Endothelial cell of umbilical vein (primary cell): ENCODE results near the gene ANTXRL.

ENCODE experiments used
- EZH2 ChIP-seq: IDR thresholded peaks from 2 replicates; pipeline ENCODE4 v1.6.1; 2012; ENCODE audit warnings: borderline replicate concordance, low read depth, mild to moderate bottlenecking, moderate library complexity, low read length, inconsistent platforms; ENCODE audit not compliant: severe bottlenecking
- FOS ChIP-seq: IDR thresholded peaks from 2 replicates; pipeline ENCODE4 v1.6.1; 2011; ENCODE audit warnings: mild to moderate bottlenecking, low read length, moderate library complexity, borderline replicate concordance; ENCODE audit not compliant: insufficient read depth
- JUN ChIP-seq: IDR thresholded peaks from 2 replicates; pipeline ENCODE4 v1.6.1; 2011; ENCODE audit warnings: borderline replicate concordance, low read depth; ENCODE audit not compliant: insufficient read length, insufficient read depth
- MYC ChIP-seq: IDR thresholded peaks from one replicate; pipeline ENCODE4 v1.6.1; 2011; ENCODE audit warnings: mild to moderate bottlenecking, low read depth, low read length
- POLR2A ChIP-seq: IDR thresholded peaks from 2 replicates; pipeline ENCODE4 v1.6.1; 2012; ENCODE audit warnings: low read depth, mild to moderate bottlenecking, control low read depth, low read length
- POLR2AphosphoS5 ChIP-seq: IDR thresholded peaks from 2 replicates; pipeline ENCODE4 v1.6.1; 2012; ENCODE audit warnings: low read depth, mild to moderate bottlenecking, control low read depth, low read length, moderate library complexity; ENCODE audit not compliant: insufficient read depth
- TF ChIP-seq, protein P1 (sequence below), 2 donors: IDR thresholded peaks; 1 replicate in 1 of 2; 2 replicates in 1 of 2; pipeline ENCODE4 v1.5.1; 2011; ENCODE audit warnings: low read length in 2 of 2, mild to moderate bottlenecking in 2 of 2, moderate library complexity in 2 of 2, control low read depth in 1 of 2, inconsistent platforms in 1 of 2, low read depth in 1 of 2; ENCODE audit not compliant: insufficient read depth in 1 of 2; ENCODE audit errors: extremely low read depth in 1 of 2
- TF ChIP-seq, protein P2 (sequence below): IDR thresholded peaks from 2 replicates; pipeline ENCODE4 v1.6.1; 2011; ENCODE audit not compliant: insufficient read depth, insufficient read length

DNA sequence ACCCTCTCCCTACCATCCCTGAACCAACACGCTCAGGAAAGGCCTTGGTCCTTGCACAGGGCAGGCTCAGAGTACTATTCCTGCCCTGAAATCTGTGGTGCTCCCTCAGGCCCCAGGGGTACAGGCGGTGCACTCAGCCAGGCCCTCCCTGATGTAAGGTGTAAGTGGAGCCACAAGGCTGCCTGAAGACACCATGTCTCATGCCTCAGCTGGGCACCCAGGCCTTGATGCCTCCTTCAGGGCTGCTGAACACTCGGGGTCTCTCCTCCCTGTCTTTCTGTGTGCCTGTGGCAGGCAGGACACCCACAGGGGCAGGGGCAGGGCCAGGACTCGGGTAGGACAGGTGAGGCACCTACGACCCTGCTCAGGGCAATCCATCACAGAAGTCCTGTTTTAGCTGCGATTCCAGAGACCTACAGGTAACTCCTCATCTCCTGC lies 22.9 kb upstream of the ANTXRL start:
- TF ChIP-seq POLR2A (no peak), POLR2AphosphoS5 (no peak), MYC (no peak), EZH2 (no peak), JUN (no peak), FOS (no peak)
- TF ChIP-seq, protein P1, sequence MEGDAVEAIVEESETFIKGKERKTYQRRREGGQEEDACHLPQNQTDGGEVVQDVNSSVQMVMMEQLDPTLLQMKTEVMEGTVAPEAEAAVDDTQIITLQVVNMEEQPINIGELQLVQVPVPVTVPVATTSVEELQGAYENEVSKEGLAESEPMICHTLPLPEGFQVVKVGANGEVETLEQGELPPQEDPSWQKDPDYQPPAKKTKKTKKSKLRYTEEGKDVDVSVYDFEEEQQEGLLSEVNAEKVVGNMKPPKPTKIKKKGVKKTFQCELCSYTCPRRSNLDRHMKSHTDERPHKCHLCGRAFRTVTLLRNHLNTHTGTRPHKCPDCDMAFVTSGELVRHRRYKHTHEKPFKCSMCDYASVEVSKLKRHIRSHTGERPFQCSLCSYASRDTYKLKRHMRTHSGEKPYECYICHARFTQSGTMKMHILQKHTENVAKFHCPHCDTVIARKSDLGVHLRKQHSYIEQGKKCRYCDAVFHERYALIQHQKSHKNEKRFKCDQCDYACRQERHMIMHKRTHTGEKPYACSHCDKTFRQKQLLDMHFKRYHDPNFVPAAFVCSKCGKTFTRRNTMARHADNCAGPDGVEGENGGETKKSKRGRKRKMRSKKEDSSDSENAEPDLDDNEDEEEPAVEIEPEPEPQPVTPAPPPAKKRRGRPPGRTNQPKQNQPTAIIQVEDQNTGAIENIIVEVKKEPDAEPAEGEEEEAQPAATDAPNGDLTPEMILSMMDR (IDR thresholded peaks at IDR 0.05; ENCODE audit: extremely low read depth in 1 of 2, insufficient read depth in 1 of 2, low read depth in 1 of 2, low read length in 2 of 2), result no peak
- TF ChIP-seq, protein P2, sequence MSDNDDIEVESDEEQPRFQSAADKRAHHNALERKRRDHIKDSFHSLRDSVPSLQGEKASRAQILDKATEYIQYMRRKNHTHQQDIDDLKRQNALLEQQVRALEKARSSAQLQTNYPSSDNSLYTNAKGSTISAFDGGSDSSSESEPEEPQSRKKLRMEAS, result no peak
